H1 (cell line): ENCODE results near the gene HAT1. TPM values are rescaled to one million over a fixed set of nuclear protein-coding genes. Genes with fewer than 3 reads are reported as not detected.

Experiments
- CTCF ChIA-PET: fragments of 300-600 bp; sonication (Branson Sonifier 250); formaldehyde crosslinking; loops from one replicate; lab custom pipeline; 2021; ENCODE audit not compliant: partially characterized antibody; lab: Charles Lee
- POLR2A ChIA-PET: fragments of 300-600 bp; sonication (Branson Sonifier 250); formaldehyde crosslinking; loops from one replicate; lab custom pipeline; 2021; ENCODE audit warnings: inconsistent platforms; ENCODE audit not compliant: partially characterized antibody; lab: Charles Lee
- DNase-seq, 2 experiments: peaks; one replicate each; pipeline versions ENCODE4 v3.0.0 to v3.0.0-alpha.2; 2010 to 2022; ENCODE audit warnings: low spot score in 2 of 2, low read depth in 1 of 2, mixed read lengths in 1 of 2
- FAIRE-seq: peaks from 2 replicates; lab custom pipeline; 2011; peaks lifted over from hg19 to GRCh38; lab: Jason Lieb, UNC
- H2AFZ ChIP-seq: 2 replicates; pipeline ENCODE4 v1.8.1; 2012; ENCODE audit warnings: low read length, inconsistent platforms
- H2AK5ac ChIP-seq: 2 replicates; pipeline ENCODE4 v1.6.1; 2013; ENCODE audit warnings: low read depth, low read length
- H2BK120ac ChIP-seq: replicated peaks from 2 replicates; pipeline ENCODE3; 2013; ENCODE audit warnings: low read depth, low read length, inconsistent platforms
- H2BK12ac ChIP-seq: 2 replicates; pipeline ENCODE4 v1.6.1; 2013; ENCODE audit warnings: low read depth, low read length
- H2BK15ac ChIP-seq: 2 replicates; pipeline ENCODE4 v1.6.1; 2013; ENCODE audit warnings: low read length
- H2BK20ac ChIP-seq: 2 replicates; pipeline ENCODE4 v1.6.1; 2013; ENCODE audit warnings: low read length
- H2BK5ac ChIP-seq: 2 replicates; pipeline ENCODE4 v1.6.1; 2013; ENCODE audit warnings: low read depth, low read length
- H3K14ac ChIP-seq: 2 replicates; pipeline ENCODE4 v1.6.1; 2013; ENCODE audit warnings: inconsistent platforms; ENCODE audit not compliant: insufficient read length
- H3K18ac ChIP-seq: 2 replicates; pipeline ENCODE4 v1.6.1; 2013; ENCODE audit warnings: low read length; ENCODE audit errors: extremely low read depth
- H3K23ac ChIP-seq: 2 replicates; pipeline ENCODE4 v1.6.1; 2013; ENCODE audit warnings: inconsistent platforms; ENCODE audit not compliant: insufficient read length
- H3K23me2 ChIP-seq: 2 replicates; pipeline ENCODE4 v1.6.1; 2013; ENCODE audit warnings: low read depth, low read length
- H3K27ac ChIP-seq: 2 replicates; pipeline ENCODE4 v1.6.1; 2011; ENCODE audit warnings: low read depth, low read length, inconsistent platforms
- H3K27me3 ChIP-seq, 4 experiments: replicated peaks in 1 of 4; 1 replicate in 1 of 4; 2 replicates in 3 of 4; pipeline versions ENCODE4 v1.6.1 to v1.8.1; 2011 to 2013; ENCODE audit warnings: low read length in 3 of 4, mild to moderate bottlenecking in 3 of 4, inconsistent platforms in 2 of 4, mixed read lengths in 2 of 4, moderate library complexity in 1 of 4; ENCODE audit not compliant: control insufficient read depth in 3 of 4, insufficient read depth in 3 of 4; ENCODE audit errors: extremely low read depth in 1 of 4
- H3K36me3 ChIP-seq, 4 experiments: 2 replicates each; pipeline versions ENCODE4 v1.6.1 to v1.8.1; 2011 to 2013; ENCODE audit warnings: mild to moderate bottlenecking in 4 of 4, low read length in 3 of 4, moderate library complexity in 2 of 4, control low read depth in 1 of 4, inconsistent platforms in 1 of 4; ENCODE audit not compliant: insufficient read depth in 4 of 4, control insufficient read depth in 2 of 4
- H3K4ac ChIP-seq: replicated peaks from 2 replicates; pipeline ENCODE3; 2013; ENCODE audit warnings: low read length, low read depth, mixed read lengths, inconsistent platforms; ENCODE audit not compliant: insufficient read length
- H3K4me1 ChIP-seq, 4 experiments: replicated peaks in 1 of 4; 1 replicate in 1 of 4; 2 replicates in 3 of 4; pipeline versions ENCODE4 v1.6.1 to v1.8.1; 2011 to 2013; ENCODE audit warnings: low read length in 3 of 4, inconsistent platforms in 2 of 4, mixed read lengths in 1 of 4; ENCODE audit not compliant: insufficient read depth in 4 of 4, control insufficient read depth in 3 of 4
- H3K4me2 ChIP-seq, 2 experiments: 2 replicates each; pipeline versions ENCODE4 v1.6.1 to v1.8.1; 2011 to 2013; ENCODE audit warnings: low read depth in 2 of 2, low read length in 2 of 2, control low read depth in 1 of 2, inconsistent platforms in 1 of 2, mild to moderate bottlenecking in 1 of 2; ENCODE audit not compliant: insufficient read depth in 1 of 2
- H3K4me3 ChIP-seq, 4 experiments: fragments of 200-600, 300-600 bp in 1 of 4; sonication (generic), shearing (Covaris generic), sonication (Bioruptor Twin) in 1 of 4; 2 replicates each; pipeline versions ENCODE4 v1.5.1 to v1.8.1; 2011 to 2016; ENCODE audit warnings: low read length in 4 of 4, low read depth in 3 of 4, control low read depth in 2 of 4, inconsistent platforms in 2 of 4, mild to moderate bottlenecking in 2 of 4, mixed read lengths in 1 of 4, moderate library complexity in 1 of 4; ENCODE audit not compliant: insufficient read depth in 2 of 4; ENCODE audit errors: extremely low read depth in 1 of 4
- H3K56ac ChIP-seq: replicated peaks from 2 replicates; pipeline ENCODE3; 2013; ENCODE audit warnings: low read depth, mild to moderate bottlenecking, mixed read lengths, low read length, inconsistent platforms; ENCODE audit not compliant: insufficient read length
- H3K79me1 ChIP-seq: 2 replicates; pipeline ENCODE4 v1.6.1; 2013; ENCODE audit warnings: low read depth, low read length, control low read depth
- H3K79me2 ChIP-seq, 2 experiments: 2 replicates each; pipeline versions ENCODE4 v1.6.1 to v1.8.1; 2012 to 2013; ENCODE audit warnings: low read length in 2 of 2, mild to moderate bottlenecking in 2 of 2, inconsistent platforms in 1 of 2; ENCODE audit not compliant: insufficient read depth in 2 of 2, control insufficient read depth in 1 of 2
- H3K9ac ChIP-seq, 4 experiments: replicated peaks in 1 of 4; 1 replicate in 1 of 4; 2 replicates in 3 of 4; pipeline versions ENCODE4 v1.6.1 to v1.8.1; 2011 to 2013; ENCODE audit warnings: low read depth in 3 of 4, low read length in 3 of 4, control low read depth in 2 of 4, mild to moderate bottlenecking in 2 of 4, moderate library complexity in 2 of 4, inconsistent platforms in 1 of 4; ENCODE audit errors: extremely low read depth in 1 of 4
- H3K9me3 ChIP-seq, 2 experiments: 2 replicates each; pipeline versions ENCODE4 v1.6.1 to v1.8.1; 2012 to 2013; ENCODE audit warnings: mild to moderate bottlenecking in 2 of 2, moderate library complexity in 2 of 2, control low read depth in 1 of 2, inconsistent platforms in 1 of 2, low read depth in 1 of 2, low read length in 1 of 2, mixed read lengths in 1 of 2; ENCODE audit not compliant: insufficient read depth in 2 of 2
- H4K20me1 ChIP-seq, 2 experiments: replicated peaks in 1 of 2; 2 replicates each; pipeline versions ENCODE3 to v1.8.1; 2011 to 2013; ENCODE audit warnings: inconsistent platforms in 2 of 2, low read length in 2 of 2, mild to moderate bottlenecking in 1 of 2; ENCODE audit not compliant: insufficient read depth in 2 of 2, control insufficient read depth in 1 of 2
- H4K5ac ChIP-seq: 2 replicates; pipeline ENCODE4 v1.6.1; 2013; ENCODE audit warnings: low read length, low read depth, mixed read lengths, inconsistent platforms; ENCODE audit not compliant: insufficient read length
- H4K8ac ChIP-seq: 2 replicates; pipeline ENCODE4 v1.8.0; 2013; ENCODE audit warnings: mild to moderate bottlenecking, moderate library complexity, low read length, inconsistent platforms; ENCODE audit not compliant: insufficient read depth; ENCODE audit errors: extremely low read depth
- H4K91ac ChIP-seq: replicated peaks from 2 replicates; pipeline ENCODE3; 2013; ENCODE audit warnings: low read length, mixed read lengths, inconsistent platforms; ENCODE audit not compliant: insufficient read length
- ASH2L ChIP-seq: fragments of 200-600, 300-600 bp; sonication (generic); IDR thresholded peaks from one replicate; pipeline ENCODE4 v1.7.1; 2017; ENCODE audit warnings: low read length
- BACH1 ChIP-seq: IDR thresholded peaks from 2 replicates; pipeline ENCODE4 v1.6.1; 2012; ENCODE audit warnings: low read length, improper control_type of control experiment
- CBX8 ChIP-seq: fragments of 300-800, 300-1000 bp; sonication (generic); IDR thresholded peaks from 2 replicates; pipeline ENCODE4 v1.7.1; 2016; ENCODE audit warnings: low read depth, low read length, borderline replicate concordance
- CHD2 ChIP-seq: IDR thresholded peaks from 2 replicates; pipeline ENCODE4 v1.6.1; 2012; ENCODE audit warnings: low read length, improper control_type of control experiment
- EGR1 ChIP-seq: IDR thresholded peaks from 2 replicates; pipeline ENCODE4 v1.6.1; 2011; ENCODE audit warnings: low read depth, low read length, borderline replicate concordance
- FOSL1 ChIP-seq: IDR thresholded peaks from 2 replicates; pipeline ENCODE4 v1.6.1; 2011; ENCODE audit warnings: mild to moderate bottlenecking, low read depth, low read length, moderate library complexity; ENCODE audit not compliant: insufficient read depth
- GABPA ChIP-seq: IDR thresholded peaks from 2 replicates; pipeline ENCODE4 v1.6.1; 2011; ENCODE audit warnings: mild to moderate bottlenecking, low read length, moderate library complexity, borderline replicate concordance; ENCODE audit not compliant: insufficient read depth
- JUND ChIP-seq: IDR thresholded peaks from 2 replicates; pipeline ENCODE4 v1.6.1; 2011; ENCODE audit warnings: mild to moderate bottlenecking, improper control_type of control experiment, low read length
- KDM1A ChIP-seq: fragments of 200-600, 300-600 bp; sonication (generic); IDR thresholded peaks from 2 replicates; pipeline ENCODE4 v1.7.1; 2016; ENCODE audit warnings: mild to moderate bottlenecking, low read length, borderline replicate concordance
- NRF1 ChIP-seq: IDR thresholded peaks from 2 replicates; pipeline ENCODE4 v1.6.1; 2011; ENCODE audit warnings: mild to moderate bottlenecking, low read depth, low read length, improper control_type of control experiment
- POU5F1 ChIP-seq: IDR thresholded peaks from 2 replicates; pipeline ENCODE4 v1.6.1; 2011; ENCODE audit warnings: low read depth, mild to moderate bottlenecking, low read length, moderate library complexity
- SIN3A ChIP-seq, 2 experiments: IDR thresholded peaks in 1 of 2; conservative IDR thresholded peaks in 1 of 2; 2 replicates each; pipeline ENCODE4 v1.6.1; 2011 to 2012; ENCODE audit warnings: low read length in 2 of 2, improper control_type of control experiment in 1 of 2, low read depth in 1 of 2, mild to moderate bottlenecking in 1 of 2
- WGBS, 2 experiments: shearing (Covaris generic) in 1 of 2; methylation state at CpG; one replicate each; pipeline versions ENCODE4 v1.1.6 to v1.1.7; 2013 to 2015; ENCODE audit warnings: low lambda C conversion rate in 2 of 2, mixed read lengths in 2 of 2, inconsistent platforms in 1 of 2, low coverage in 1 of 2, missing lambda C conversion rate in 1 of 2; ENCODE audit not compliant: insufficient replicate concordance in 2 of 2, insufficient coverage in 1 of 2, insufficient read length in 1 of 2; ENCODE audit errors: extremely low coverage in 1 of 2, missing lambda C conversion rate in 1 of 2; 5-methylcytosine and 5-hydroxymethylcytosine counted together
- polyA plus RNA-seq, 7 experiments: library from polyadenylated mRNA; depleted of rRNA in 3 of 7; stranded (reverse) in 5 of 7; unstranded in 2 of 7; fragments of >200 nt in 5 of 7; fragments of 200-250 nt in 2 of 7; gene quantifications; 1 replicate in 5 of 7; 2 replicates in 1 of 7; 4 replicates in 1 of 7; pipeline versions ENCODE4 v1.2.1 to v1.2.3, GENCODE V29; 2011 to 2013; ENCODE audit warnings: missing spikeins in 2 of 7, mixed read lengths in 2 of 7
- total RNA-seq: library from RNA; stranded (reverse); fragmentation: NEBNext Ultra II Directional; extraction: Animal tissue kit (Norgen Biotek cat#: 25700); gene quantifications from 2 replicates; pipeline ENCODE4 v1.2.1, GENCODE V29; 2021
- TF ChIP-seq, protein P1 (sequence below): IDR thresholded peaks from 2 replicates; pipeline ENCODE4 v1.6.1; 2012; ENCODE audit warnings: inconsistent platforms

HAT1 gene
- total and polyA plus RNA-seq, 2 of the 8 experiments (the other 6 are each of a cell fraction or from before 2014, with no cell fraction given), result 44.6 to 74.2 TPM

DNA sequence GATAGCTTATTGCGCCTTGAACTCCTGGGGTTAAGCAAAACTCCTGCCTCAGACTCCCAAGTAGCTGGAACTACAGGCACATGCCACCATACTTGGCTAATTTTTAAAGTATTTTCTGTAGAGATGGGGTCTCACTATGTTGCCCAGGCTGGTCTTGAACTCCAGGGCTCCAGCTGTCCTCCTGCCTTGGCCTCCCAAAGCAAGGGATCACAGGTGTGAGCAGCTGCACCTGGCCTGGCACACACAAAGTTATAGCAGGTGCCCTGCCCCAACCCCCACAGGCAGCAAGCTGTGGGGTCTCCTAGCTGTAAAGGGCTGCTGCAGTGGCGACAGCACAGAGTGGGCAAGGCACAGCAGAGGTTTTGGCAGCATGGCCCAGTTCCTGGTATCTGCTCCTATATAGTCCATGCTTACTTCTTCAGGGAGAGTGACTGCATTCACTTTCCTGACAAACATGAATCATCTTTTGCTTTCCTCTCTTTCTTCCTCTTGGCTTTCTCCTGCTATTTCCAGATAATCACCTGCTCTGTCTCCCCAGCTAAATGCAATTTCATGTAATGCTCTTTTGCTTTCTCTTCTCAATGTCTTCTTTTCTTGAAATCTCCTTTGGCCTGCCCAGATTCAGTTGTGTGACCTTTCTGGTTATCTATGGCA is 50.2 kb downstream of the HAT1 start:
- Histone ChIP-seq H3K9me3 (no peaks in the 10 kb centered on the region), H4K5ac (no peak overlapping the region), H3K79me2 (no peaks in the 10 kb centered on the region), H3K18ac (no peak overlapping the region), H3K56ac (no peak overlapping the region), H4K91ac (no peak overlapping the region), H4K20me1 (peaks cover 0 to 4% of the 10 kb centered on the region in 2 experiments), H3K4me2 (no peak overlapping the region), H2BK15ac (no peak overlapping the region), H3K27ac (no peak overlapping the region), H3K4ac (no peak overlapping the region), H2BK12ac (no peak overlapping the region), H2BK120ac (no peak overlapping the region), H3K14ac (no peak overlapping the region), H3K23ac (no peak overlapping the region), H3K9ac (no peak overlapping the region), H2BK5ac (no peak overlapping the region), H2AFZ (no peak overlapping the region), H3K36me3 (peaks cover 0 to 21% (median 2%) of the 10 kb centered on the region in 4 experiments; a peak in 4 of 8 replicates), H3K79me1 (no peaks in the 10 kb centered on the region; the same call in 1 of the 2 replicates), H3K4me3 (no peak overlapping the region), H2BK20ac (no peak overlapping the region), H3K27me3 (no peaks in the 10 kb centered on the region), H2AK5ac (no peak overlapping the region), H4K8ac (no peak overlapping the region), H3K4me1 (no peaks in the 10 kb centered on the region), H3K23me2 (no peaks in the 10 kb centered on the region)
- ChIA-PET CTCF (interaction anchor here (0.6 to 1.3 kb wide), 2 partner anchors 16 to 1499 kb away, joined by 4 read pairs; no protein-coding TSS in a partner anchor), POLR2A (interaction anchor here (0.8 kb wide), 1 partner anchor 9 kb away, joined by 3 read pairs; no protein-coding TSS in a partner anchor)
- no peak for DNase-seq
- WGBS, 2 experiments, result 82% methylated on average over 2 of the region's 2 CpGs; no CpG with 5 or more reads in 1 of the 2 experiments
- no peak for FAIRE-seq
- TF ChIP-seq CHD2 (no peak), SIN3A (conservative IDR thresholded peaks at IDR 0.05 in 1 of 2, IDR thresholded peaks at IDR 0.05 in 1 of 2; ENCODE audit: low read depth in 1 of 2, low read length in 2 of 2) (no peak), BACH1 (no peak), FOSL1 (no peak), CBX8 (no peak), NRF1 (no peak), ASH2L (no peak), EGR1 (no peak), POU5F1 (no peak), GABPA (no peak), JUND (no peak), KDM1A (no peak)
- TF ChIP-seq, protein P1, sequence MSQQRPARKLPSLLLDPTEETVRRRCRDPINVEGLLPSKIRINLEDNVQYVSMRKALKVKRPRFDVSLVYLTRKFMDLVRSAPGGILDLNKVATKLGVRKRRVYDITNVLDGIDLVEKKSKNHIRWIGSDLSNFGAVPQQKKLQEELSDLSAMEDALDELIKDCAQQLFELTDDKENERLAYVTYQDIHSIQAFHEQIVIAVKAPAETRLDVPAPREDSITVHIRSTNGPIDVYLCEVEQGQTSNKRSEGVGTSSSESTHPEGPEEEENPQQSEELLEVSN, result no peak
